ENCODE results near the gene CAVIN1.
"Not testable (repeated sequence)": the region's sequence is repeated elsewhere in the genome, so short reads cannot be mapped to it uniquely, and the experiment has no call there.

The CAVIN1 gene

DNA sequence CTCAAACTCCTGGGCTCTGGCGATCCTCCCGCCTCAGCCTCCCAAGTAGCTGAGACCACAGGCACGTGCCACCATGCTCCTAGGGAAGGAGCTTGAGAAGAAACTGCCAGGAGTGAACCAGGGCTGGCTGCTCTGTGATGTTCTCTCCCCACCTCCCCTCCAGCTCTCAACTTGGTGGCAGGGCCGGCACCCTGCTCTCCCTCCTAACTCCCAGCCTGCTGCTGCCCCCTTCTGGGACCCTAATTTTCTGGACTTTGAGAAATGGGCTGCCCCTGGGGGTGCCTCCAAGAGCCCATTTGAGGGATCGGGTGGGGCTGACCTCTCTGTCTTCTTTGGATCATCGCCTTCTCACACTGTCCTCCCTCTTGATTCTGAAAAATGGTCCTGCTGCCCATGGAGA, 19.9 kb downstream of the CAVIN1 start:
- H3K4me3 ChIP-seq (ENCODE audit: low read depth, low read length) = no peak overlapping the region
- TF ChIP-seq, protein P1, sequence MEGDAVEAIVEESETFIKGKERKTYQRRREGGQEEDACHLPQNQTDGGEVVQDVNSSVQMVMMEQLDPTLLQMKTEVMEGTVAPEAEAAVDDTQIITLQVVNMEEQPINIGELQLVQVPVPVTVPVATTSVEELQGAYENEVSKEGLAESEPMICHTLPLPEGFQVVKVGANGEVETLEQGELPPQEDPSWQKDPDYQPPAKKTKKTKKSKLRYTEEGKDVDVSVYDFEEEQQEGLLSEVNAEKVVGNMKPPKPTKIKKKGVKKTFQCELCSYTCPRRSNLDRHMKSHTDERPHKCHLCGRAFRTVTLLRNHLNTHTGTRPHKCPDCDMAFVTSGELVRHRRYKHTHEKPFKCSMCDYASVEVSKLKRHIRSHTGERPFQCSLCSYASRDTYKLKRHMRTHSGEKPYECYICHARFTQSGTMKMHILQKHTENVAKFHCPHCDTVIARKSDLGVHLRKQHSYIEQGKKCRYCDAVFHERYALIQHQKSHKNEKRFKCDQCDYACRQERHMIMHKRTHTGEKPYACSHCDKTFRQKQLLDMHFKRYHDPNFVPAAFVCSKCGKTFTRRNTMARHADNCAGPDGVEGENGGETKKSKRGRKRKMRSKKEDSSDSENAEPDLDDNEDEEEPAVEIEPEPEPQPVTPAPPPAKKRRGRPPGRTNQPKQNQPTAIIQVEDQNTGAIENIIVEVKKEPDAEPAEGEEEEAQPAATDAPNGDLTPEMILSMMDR (IDR thresholded peaks at IDR 0.05; ENCODE audit: control insufficient read depth, extremely low read depth, insufficient read depth) = no peak
- no peak for DNase-seq (ENCODE audit: low read depth)

DNA sequence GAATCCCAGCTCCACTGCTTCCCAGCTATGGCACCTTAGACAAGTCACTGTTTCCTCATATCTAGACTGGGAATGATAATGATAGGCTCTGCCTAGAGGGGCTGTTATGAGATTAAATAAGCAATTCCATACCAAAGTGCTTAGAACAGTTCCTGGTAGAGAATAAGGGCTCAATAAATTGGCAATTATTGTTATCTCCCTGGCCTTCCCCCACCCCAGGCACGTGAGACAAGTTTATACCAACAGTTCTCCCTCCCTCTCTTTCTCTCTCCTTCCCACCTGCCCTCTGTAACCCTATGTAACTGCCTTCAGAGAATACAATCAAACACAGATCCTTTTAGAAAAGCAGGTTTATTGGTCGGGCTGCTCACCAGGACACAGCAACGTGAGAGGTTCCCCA, 20.9 kb downstream of the CAVIN1 start:
- DNase-seq (ENCODE audit: low read depth) = no peak
- TF ChIP-seq, protein P1 (IDR thresholded peaks at IDR 0.05; ENCODE audit: control insufficient read depth, extremely low read depth, insufficient read depth) = no peak
- H3K4me3 ChIP-seq (ENCODE audit: low read depth, low read length) = no peak overlapping the region

DNA sequence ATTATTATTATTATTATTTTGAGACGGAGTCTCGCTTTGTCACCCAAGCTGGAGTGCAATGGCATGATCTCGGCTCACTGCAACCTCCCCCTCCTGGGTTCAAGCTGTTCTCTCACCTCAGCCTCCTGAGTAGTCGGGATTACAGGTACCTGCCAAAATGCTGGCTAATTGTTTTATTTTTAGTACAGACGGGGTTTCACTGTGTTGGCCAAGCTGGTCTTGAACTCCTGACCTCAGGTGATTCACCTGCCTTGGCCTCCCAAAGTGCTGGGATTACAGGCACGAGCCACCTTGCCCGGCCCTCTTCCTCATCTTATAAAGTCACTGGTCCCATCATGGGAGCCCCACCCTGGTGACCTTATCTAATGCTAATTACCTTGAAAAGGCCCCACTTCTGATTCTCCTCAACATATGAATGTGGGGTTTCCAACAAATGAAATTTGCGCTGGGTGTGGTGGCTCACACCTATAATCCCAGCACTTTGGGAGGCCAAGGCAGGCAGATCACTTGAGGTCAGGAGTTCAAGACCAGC, 22.1 kb downstream of the CAVIN1 start:
- not testable (repeated sequence) for DNase-seq (ENCODE audit: low read depth); H3K4me3 ChIP-seq (ENCODE audit: low read depth, low read length)

DNA sequence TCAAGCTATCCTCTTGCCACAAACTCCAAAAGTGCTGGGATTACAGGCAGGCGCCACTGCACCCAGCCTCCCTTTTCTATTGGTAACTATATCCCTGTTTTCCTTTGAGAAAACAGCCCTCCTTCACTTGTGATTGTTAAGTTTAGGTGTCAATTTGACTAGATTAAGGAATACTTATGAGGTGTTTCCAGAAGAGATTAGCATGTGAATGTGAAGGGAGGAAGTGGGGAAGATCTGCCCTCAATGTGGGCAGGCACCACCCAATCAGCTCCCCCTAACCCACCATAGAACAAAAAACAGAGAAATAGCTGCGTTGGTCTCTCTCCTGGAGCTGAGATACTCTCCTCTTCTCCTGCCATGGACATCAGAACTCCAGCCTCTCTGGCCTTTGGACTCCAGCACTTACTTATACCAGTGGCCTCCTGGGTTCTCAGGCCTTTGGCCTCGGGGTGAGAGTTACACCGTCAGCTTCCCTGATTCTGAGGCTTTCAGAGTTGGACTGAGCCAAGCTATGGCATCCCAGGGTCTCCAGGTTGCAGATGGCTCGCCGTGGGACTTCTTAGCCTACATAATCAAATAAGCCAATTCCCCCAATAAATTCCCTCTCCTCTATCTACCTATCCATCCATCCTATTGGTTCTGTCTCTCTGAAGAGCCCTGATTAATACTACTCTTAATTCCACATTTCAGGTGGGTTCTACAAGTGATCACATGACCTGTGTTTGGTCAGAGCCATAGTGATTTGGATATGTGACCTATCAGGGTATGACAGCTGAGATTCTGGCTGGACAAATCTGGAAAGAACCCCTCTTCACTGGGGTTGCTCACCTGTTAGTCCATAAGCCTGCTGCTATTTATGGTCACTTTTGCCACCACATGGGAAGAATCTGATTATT, 22.9 kb downstream of the CAVIN1 start:
- H3K4me3 ChIP-seq (ENCODE audit: low read depth, low read length) = no peak overlapping the region
- no peak for DNase-seq (ENCODE audit: low read depth)
- TF ChIP-seq, protein P1 (IDR thresholded peaks at IDR 0.05; ENCODE audit: control insufficient read depth, extremely low read depth, insufficient read depth) = no peak

DNA sequence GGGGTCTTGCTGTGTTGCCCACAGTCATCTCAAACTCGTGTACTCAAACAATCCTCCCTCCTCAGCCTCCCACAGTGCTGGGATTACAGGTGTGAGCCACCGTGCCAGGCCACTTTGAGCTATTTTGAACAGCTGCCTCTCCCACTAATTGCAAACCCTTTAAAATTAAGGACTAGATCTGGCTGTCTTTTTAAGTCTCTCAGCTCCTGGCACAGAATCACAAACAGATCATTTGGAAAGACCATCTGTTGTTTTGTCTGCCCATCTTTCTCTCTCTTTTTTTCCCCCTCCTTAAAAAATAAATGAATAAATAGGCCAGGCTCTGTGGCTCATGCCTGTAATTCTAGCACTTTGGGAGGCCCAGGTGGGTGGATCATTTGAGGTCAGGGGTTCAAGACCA, 23.9 kb downstream of the CAVIN1 start:
- no peak overlapping the region for H3K4me3 ChIP-seq (ENCODE audit: low read depth, low read length)
- DNase-seq (ENCODE audit: low read depth) = no peak
- TF ChIP-seq, protein P1 (IDR thresholded peaks at IDR 0.05; ENCODE audit: control insufficient read depth, extremely low read depth, insufficient read depth) = no peak

DNA sequence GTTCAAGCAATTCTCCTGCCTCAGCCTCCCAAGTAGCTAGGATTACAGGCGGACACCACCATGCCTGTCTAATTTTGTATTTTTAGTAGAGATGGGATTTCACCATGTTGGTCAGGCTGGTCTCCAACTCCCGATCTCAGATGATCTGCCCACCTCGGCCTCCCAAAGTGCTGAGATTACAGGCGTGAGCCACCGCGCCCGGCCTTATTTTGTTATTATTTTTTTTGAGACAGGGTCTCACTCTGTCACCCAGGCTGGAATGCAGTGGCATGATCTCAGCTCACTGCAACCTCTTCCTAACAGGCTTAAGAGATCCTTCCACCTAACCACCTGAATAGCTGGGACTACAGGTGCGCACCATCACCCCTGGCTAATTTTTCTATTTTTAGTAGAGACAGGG, 27.5 kb downstream of the CAVIN1 start:
- not testable (repeated sequence) for H3K4me3 ChIP-seq (ENCODE audit: low read depth, low read length); DNase-seq (ENCODE audit: low read depth)

DNA sequence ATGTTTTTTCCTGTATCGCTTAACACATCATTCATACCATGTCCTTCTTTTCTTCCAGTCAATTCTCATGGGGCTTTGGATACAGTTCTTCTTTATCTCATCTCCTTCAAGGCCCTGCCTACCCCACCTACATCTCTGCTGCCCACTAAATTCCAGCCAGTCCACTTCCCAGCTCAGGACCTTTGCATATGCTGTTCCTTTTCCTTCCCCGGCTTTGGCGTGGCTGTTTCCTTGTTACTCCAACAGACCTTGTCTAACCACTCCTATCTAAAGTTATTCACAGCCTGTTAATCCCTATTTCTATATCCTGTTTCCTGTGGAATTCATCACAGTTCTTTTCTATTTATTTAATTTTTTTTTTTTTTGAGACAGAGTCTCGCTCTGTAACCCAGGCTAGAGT, 28.2 kb downstream of the CAVIN1 start:
- TF ChIP-seq, protein P1 (IDR thresholded peaks at IDR 0.05; ENCODE audit: control insufficient read depth, extremely low read depth, insufficient read depth) = no peak
- no peak overlapping the region for H3K4me3 ChIP-seq (ENCODE audit: low read depth, low read length)

More for the DNA sequence above, 28.2 kb downstream of the CAVIN1 start:
- no peak for DNase-seq (ENCODE audit: low read depth)
